GM19193 (cell line): ENCODE measurements around the gene IHH.

Experiments used
- POLR2A ChIP-seq: IDR thresholded peaks from 4 replicates; pipeline ENCODE4 v1.6.1; 2011; ENCODE audit not compliant: insufficient read depth, insufficient read length; ENCODE audit errors: extremely low read depth

The IHH gene

GRCh38 chr2:219035942-219036341, 24.8 kb downstream of the IHH start:
- TF ChIP-seq POLR2A: no peak

GRCh38 chr2:219034823-219035222, 25.9 kb downstream of the IHH start:
- no peak for TF ChIP-seq POLR2A

GRCh38 chr2:219032051-219032745, 28.5 kb downstream of the IHH start:
- TF ChIP-seq POLR2A: no peak

GRCh38 chr2:219031005-219031738, 29.5 kb downstream of the IHH start:
- TF ChIP-seq POLR2A: no peak

GRCh38 chr2:219030177-219030940, 30.4 kb downstream of the IHH start:
- no peak for TF ChIP-seq POLR2A

- TF ChIP-seq POLR2A: no peak
Measured at GRCh38 chr2:219029829-219030165, 30.9 kb downstream of the IHH start.

- no peak for TF ChIP-seq POLR2A
Measured at GRCh38 chr2:219028996-219029828, 31.5 kb downstream of the IHH start.

- TF ChIP-seq POLR2A: no peak
Measured at GRCh38 chr2:219028141-219028540, 32.6 kb downstream of the IHH start.

GRCh38 chr2:219027511-219028055, 33.1 kb downstream of the IHH start:
- no peak for TF ChIP-seq POLR2A

GRCh38 chr2:219026946-219027345, 33.8 kb downstream of the IHH start:
- TF ChIP-seq POLR2A: no peak

- no peak for TF ChIP-seq POLR2A
Measured at GRCh38 chr2:219025637-219026585, 34.8 kb downstream of the IHH start.

GRCh38 chr2:219024059-219024458, 36.7 kb downstream of the IHH start:
- TF ChIP-seq POLR2A: no peak

GRCh38 chr2:219023045-219023605, 37.6 kb downstream of the IHH start:
- no peak for TF ChIP-seq POLR2A
